ENCODE results near the gene LMF1. TPM values are rescaled to one million over a fixed set of nuclear protein-coding genes. Genes with fewer than 3 reads are reported as not detected.

LMF1 gene
- total and polyA plus RNA-seq, 2 of the 4 experiments (the other 2 are of a cell fraction): 7.7 to 13.1 TPM

DNA sequence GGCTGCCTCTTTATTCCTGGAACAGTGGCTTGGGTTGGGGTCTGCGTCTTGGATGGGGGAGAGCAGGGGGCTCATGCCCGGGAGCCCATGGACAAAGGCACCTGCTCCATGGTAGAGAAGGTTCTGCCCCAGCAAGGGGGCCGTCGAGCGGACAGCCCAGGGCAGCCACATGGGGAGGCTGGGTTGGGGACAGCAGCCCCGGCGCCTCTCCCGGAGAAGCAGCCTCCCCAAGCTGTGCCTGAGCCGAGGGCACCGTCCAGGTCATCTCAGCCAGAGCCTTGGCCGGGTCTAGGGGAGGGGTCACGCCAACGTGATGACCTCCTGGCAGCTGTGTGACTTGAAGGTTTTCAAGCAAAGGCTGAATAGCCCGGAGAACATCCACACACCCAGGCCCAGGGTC, 137.4 kb downstream of the LMF1 start:
- no peak for TF ChIP-seq USF2 (IDR thresholded peaks at IDR 0.05; ENCODE audit: low read depth, low read length)
- Histone ChIP-seq H2AFZ (replicated peaks; ENCODE audit: low read length, poor library complexity) (no peak overlapping the region), H3K4ac (ENCODE audit: low read depth, low read length) (no peak overlapping the region), H3K4me1 (ENCODE audit: control insufficient read depth, insufficient read depth, low read length) (no peaks in the 10 kb centered on the region), H3K9ac (ENCODE audit: low read depth, low read length) (no peak overlapping the region), H3K56ac (ENCODE audit: extremely low read depth, insufficient read depth, low read length) (no peak overlapping the region), H3K27ac (ENCODE audit: insufficient read depth, low read length) (no peak overlapping the region), H3K4me3 (ENCODE audit: insufficient read depth, low read depth, low read length) (no peak overlapping the region), H2AK5ac (ENCODE audit: low read depth, low read length) (no peak overlapping the region), H2BK15ac (ENCODE audit: low read depth, low read length) (no peak overlapping the region), H3K14ac (replicated peaks; ENCODE audit: low read depth, low read length) (no peak overlapping the region), H3K27me3 (ENCODE audit: control insufficient read depth, insufficient read depth, low read length) (no peaks in the 10 kb centered on the region; the same call in 1 of the 2 replicates), H2BK5ac (ENCODE audit: low read depth, low read length, poor library complexity, severe bottlenecking) (no peak overlapping the region), H4K8ac (ENCODE audit: low read depth in 2 of 2, low read length in 2 of 2) (no peak overlapping the region), H4K91ac (ENCODE audit: insufficient read depth, low read depth, low read length) (no peak overlapping the region), H2BK120ac (ENCODE audit: low read depth, low read length) (no peak overlapping the region), H3K23ac (ENCODE audit: low read depth, low read length) (no peak overlapping the region), H3K18ac (ENCODE audit: low read depth, low read length) (no peak overlapping the region), H3K9me1 (ENCODE audit: insufficient read depth, low read length) (no peaks in the 10 kb centered on the region), H3K4me2 (ENCODE audit: low read depth, low read length) (no peak overlapping the region), H4K20me1 (ENCODE audit: insufficient read depth, low read length) (no peaks in the 10 kb centered on the region), H2AK9ac (replicated peaks; ENCODE audit: low read depth, low read length, poor library complexity) (no peak overlapping the region), H3K36me3 (ENCODE audit: control insufficient read depth, insufficient read depth, low read length) (no peaks in the 10 kb centered on the region), H3K79me1 (ENCODE audit: low read depth in 1 of 2, low read length in 2 of 2) (no peaks in the 10 kb centered on the region), H2BK20ac (ENCODE audit: low read depth, low read length) (no peak overlapping the region), H3K9me3 (ENCODE audit: control insufficient read depth, insufficient read depth, low read length) (peaks cover 23% of the 10 kb centered on the region), H4K5ac (ENCODE audit: low read depth, low read length) (no peak overlapping the region)
- ChIA-PET POLR2A (ENCODE audit: unreplicated experiment) (no interaction called here), CTCF (no interaction called here)
- intact Hi-C loops (cut with micrococcal nuclease) (no loop called here), dilution Hi-C loops (cut with HindIII; ENCODE audit: low sequenced_read_pairs, unreplicated experiment) (no loop called here), in situ Hi-C loops (cut with MboI; ENCODE audit: low sequenced_read_pairs) (no loop called here)
- no TSS peak for BruUV-seq (replicated peaks)
- ATAC-seq (ENCODE audit: low read depth): no peak
- DNase-seq: no peak
- 69% methylated on average over 6 of the region's 14 CpGs; no CpG with 5 or more reads in 1 of the 2 experiments for WGBS, 2 experiments (ENCODE audit: extremely low coverage in 2 of 2, insufficient read length in 1 of 2)
